GM12878 (cell line): ENCODE results near the gene CLDN24.

Source experiments
- GABPA ChIP-seq: IDR thresholded peaks from 2 replicates; pipeline ENCODE4 v1.6.1; 2014; ENCODE audit warnings: antibody characterized with exemption, low read depth, mild to moderate bottlenecking, inconsistent platforms
- NFYB ChIP-seq: IDR thresholded peaks from 2 replicates; pipeline ENCODE4 v1.6.1; 2011; ENCODE audit warnings: low read depth, mild to moderate bottlenecking, low read length, improper control_type of control experiment, moderate library complexity; ENCODE audit not compliant: insufficient read depth
- POLR2A ChIP-seq: IDR thresholded peaks from 2 replicates; pipeline ENCODE4 v1.6.1; 2011; ENCODE audit warnings: low read depth, mild to moderate bottlenecking, low read length
- POLR2AphosphoS5 ChIP-seq: IDR thresholded peaks from 2 replicates; pipeline ENCODE4 v1.6.1; 2011; ENCODE audit warnings: mild to moderate bottlenecking, low read length, inconsistent platforms
- TF ChIP-seq, protein P1 (sequence below), 3 experiments: IDR thresholded peaks in 2 of 3; conservative IDR thresholded peaks in 1 of 3; 2 replicates each; pipeline ENCODE4 v1.5.1; 2011; ENCODE audit warnings: low read depth in 3 of 3, low read length in 3 of 3, mild to moderate bottlenecking in 3 of 3, control low read depth in 2 of 3, moderate library complexity in 2 of 3, inconsistent platforms in 1 of 3, mixed read lengths in 1 of 3; ENCODE audit not compliant: control insufficient read depth in 2 of 3, insufficient read depth in 1 of 3; ENCODE audit errors: extremely low read depth in 1 of 3
- TF ChIP-seq, protein P2 (sequence below): IDR thresholded peaks from 2 replicates; pipeline ENCODE4 v1.6.1; 2012; ENCODE audit warnings: low read depth, low read length, improper control_type of control experiment
- TF ChIP-seq, protein P3 (sequence below): fragments of 150-350 bp; IDR thresholded peaks from 2 replicates; pipeline ENCODE4 v1.6.1; 2016; ENCODE audit warnings: low read depth, low read length

DNA sequence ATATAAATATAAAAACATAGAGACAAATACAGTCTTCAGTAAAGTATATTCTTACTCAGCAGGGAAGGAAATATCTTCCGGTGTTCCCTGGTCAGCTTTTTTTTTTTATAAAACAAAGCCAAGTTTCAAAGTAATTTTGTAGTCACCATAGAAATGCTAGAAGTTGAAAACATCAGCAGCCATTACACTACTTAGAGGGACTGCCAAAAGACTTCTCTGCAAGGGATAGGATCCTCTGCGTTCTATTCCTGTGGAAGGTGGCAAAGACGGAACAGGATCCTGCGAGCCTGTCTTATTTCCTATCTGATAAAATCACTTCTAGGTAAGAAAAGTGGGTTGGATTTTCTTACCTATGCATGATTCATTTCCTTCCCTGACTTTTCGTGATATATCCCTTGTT lies 21.6 kb downstream of the CLDN24 start:
- TF ChIP-seq, protein P1, sequence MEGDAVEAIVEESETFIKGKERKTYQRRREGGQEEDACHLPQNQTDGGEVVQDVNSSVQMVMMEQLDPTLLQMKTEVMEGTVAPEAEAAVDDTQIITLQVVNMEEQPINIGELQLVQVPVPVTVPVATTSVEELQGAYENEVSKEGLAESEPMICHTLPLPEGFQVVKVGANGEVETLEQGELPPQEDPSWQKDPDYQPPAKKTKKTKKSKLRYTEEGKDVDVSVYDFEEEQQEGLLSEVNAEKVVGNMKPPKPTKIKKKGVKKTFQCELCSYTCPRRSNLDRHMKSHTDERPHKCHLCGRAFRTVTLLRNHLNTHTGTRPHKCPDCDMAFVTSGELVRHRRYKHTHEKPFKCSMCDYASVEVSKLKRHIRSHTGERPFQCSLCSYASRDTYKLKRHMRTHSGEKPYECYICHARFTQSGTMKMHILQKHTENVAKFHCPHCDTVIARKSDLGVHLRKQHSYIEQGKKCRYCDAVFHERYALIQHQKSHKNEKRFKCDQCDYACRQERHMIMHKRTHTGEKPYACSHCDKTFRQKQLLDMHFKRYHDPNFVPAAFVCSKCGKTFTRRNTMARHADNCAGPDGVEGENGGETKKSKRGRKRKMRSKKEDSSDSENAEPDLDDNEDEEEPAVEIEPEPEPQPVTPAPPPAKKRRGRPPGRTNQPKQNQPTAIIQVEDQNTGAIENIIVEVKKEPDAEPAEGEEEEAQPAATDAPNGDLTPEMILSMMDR (IDR thresholded peaks at IDR 0.05 in 2 of 3, conservative IDR thresholded peaks at IDR 0.05 in 1 of 3; ENCODE audit: control insufficient read depth in 2 of 3, extremely low read depth in 1 of 3, insufficient read depth in 1 of 3, low read depth in 3 of 3, low read length in 3 of 3), result no peak
- TF ChIP-seq POLR2A (no peak), POLR2AphosphoS5 (no peak), GABPA (no peak), NFYB (no peak)
- TF ChIP-seq, protein P2, sequence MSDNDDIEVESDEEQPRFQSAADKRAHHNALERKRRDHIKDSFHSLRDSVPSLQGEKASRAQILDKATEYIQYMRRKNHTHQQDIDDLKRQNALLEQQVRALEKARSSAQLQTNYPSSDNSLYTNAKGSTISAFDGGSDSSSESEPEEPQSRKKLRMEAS, result no peak
- TF ChIP-seq, protein P3, sequence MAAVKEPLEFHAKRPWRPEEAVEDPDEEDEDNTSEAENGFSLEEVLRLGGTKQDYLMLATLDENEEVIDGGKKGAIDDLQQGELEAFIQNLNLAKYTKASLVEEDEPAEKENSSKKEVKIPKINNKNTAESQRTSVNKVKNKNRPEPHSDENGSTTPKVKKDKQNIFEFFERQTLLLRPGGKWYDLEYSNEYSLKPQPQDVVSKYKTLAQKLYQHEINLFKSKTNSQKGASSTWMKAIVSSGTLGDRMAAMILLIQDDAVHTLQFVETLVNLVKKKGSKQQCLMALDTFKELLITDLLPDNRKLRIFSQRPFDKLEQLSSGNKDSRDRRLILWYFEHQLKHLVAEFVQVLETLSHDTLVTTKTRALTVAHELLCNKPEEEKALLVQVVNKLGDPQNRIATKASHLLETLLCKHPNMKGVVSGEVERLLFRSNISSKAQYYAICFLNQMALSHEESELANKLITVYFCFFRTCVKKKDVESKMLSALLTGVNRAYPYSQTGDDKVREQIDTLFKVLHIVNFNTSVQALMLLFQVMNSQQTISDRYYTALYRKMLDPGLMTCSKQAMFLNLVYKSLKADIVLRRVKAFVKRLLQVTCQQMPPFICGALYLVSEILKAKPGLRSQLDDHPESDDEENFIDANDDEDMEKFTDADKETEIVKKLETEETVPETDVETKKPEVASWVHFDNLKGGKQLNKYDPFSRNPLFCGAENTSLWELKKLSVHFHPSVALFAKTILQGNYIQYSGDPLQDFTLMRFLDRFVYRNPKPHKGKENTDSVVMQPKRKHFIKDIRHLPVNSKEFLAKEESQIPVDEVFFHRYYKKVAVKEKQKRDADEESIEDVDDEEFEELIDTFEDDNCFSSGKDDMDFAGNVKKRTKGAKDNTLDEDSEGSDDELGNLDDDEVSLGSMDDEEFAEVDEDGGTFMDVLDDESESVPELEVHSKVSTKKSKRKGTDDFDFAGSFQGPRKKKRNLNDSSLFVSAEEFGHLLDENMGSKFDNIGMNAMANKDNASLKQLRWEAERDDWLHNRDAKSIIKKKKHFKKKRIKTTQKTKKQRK, result no peak
